NCI-H748 (cell line): ENCODE measurements around the gene CPOX.

Experiments
- DNase-seq: peaks from one replicate; lab custom pipeline; 2025; ENCODE audit not compliant: unreplicated experiment; lab: John Stamatoyannopoulos, UW

Gene CPOX

DNA sequence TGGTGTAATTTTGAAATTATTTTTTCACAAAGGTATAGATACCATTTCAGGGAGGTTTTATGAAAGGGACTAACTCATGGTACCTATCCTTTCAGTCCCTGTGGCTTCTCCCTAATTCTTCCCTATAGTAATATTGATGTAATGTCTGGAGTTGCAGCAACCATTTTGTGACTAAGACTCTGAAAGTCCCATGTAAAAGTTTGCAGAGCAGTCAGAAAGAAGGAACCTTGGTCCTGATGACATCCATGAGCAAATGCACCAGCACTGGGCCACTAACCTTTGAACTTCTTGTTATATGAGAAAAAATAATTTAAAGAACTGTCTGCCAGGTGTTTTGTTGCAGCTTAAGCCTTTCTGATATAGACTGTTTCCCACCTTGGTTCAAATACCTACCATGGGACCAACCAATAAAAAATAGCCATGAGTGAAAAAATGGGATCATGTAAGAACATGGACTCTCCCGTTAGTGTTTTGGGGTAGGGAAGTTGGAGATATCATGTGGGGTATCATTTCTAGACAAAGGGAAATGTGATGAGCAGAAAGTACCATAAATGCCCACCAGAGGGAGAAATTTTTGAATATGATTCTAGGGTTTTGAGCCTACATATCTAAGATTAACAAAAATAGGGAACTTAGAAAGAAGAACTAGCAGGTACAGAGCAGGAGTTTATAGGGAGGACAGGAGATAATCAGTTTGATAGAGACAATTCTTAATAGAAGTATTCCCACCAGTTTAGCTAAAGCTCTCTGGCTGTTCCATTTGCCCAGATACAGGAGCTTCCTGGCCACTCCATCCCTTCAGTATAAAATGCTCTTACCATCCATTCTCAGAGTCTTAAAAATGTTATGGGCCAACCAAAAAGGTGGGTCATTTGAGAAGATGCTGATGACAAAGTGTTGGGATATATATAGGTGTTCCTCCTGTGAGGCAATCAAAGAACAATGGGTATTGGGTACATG, 3.4 kb upstream of the CPOX start:
- DNase-seq = peak; percentile 25

DNA sequence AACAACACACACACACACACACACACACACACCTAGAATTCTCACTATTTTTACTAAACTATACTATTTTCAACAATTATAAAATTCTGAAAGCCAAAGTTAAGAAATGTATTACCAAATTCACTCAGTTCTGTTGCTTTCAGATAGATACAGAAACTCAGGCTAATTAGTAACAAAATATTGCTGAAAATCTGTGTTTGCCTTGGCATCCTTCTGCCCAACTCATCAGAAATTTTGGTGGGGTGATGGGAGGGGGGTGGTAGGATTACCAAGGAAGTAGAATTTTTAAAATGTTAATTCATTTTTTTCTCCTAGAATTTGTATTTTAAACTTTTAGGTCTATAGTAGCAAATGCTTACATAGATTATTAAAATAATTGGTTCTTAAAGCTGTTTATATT, 2.7 kb upstream of the CPOX start:
- DNase-seq = no peak

DNA sequence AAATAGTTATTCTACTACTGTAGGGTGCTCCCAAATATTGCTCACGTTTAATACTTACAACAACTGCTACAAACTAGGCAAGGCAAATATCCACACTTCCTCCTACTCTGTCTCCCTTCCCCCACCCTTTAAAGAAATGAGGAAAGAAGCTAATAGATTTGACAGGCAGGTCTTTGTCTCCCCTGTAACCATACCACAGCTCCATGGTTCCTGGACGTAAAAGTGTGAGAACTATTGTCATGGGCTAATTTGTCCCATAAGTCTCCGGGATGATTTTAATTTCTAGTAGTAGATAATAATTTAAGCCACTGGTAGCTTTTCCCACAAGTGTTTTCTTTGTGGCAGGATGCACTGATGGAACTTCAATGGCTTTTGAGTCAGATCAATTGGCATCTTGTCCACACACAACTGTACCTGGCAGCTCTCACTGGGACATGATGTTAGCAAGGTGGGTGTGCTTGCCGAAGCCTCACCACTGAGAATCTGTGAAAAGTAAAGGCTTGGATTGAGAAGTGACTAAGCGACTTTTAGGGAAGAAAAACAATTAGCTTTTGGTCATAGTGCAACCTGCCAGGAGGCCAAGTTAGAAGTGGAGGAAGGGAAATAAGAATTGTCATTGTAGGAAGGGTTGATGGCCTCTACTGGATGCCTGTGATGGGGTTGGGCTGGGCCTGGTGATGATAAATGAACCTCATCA, 1.4 kb upstream of the CPOX start:
- DNase-seq = no peak

DNA sequence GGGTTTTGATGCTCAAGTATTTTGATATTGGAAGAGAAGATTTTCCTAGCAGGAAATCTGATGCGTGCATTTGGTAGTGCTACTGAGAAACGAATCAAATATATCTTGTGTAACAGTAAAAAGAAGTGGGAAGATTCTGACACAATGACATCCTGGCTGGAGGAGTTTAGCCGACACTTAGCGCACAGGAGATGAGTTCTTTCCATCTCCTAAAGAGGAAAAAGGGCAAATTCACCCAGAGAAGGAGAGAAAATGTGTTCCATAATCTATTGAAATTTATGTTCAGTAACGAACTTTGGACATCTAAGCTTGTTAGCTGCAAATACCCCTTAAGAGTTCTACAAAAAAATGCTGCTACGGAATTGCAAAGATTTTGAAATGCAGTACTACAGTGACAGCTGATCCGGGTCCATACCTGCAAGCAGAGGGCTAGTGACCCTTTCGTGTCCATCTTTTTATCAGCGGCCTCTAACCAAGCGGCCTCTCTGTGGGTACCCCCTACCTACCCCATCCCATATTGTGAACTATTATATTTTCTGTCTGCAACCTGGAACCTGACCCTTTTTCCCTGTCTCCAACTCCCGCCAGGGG, 971 bp downstream of the CPOX start:
- no peak for DNase-seq

DNA sequence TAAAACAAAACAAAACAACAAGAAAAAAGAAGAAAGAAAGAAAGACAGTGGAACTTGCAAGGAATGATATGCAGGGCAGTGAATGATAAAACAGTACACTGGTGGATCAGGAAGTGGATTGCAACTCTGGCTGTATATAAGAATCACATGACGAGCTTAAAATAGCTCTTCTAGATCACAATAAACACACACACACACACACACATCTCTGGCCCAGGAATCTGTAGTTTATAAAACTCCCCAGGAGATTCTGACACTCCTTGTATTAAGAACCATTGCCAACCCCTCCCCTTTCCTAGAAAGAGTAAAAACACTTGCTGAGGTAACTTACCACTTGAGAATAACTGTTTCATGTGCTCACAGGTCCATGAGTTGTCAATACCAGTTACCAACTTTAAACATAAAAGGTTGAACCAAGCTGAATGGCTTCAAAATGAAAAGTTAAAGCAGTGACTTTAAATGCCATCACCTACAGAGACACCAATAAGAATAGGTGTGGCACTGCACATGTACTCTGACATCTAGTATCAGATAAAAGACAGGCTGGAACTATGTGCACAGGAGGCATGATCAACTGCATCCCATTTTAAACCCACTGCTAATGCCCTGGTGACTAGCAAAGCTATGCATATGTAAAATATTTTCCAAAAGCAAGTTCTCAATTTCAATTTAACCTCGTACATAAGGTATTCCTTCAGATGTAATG, 3.9 kb downstream of the CPOX start:
- no peak for DNase-seq

DNA sequence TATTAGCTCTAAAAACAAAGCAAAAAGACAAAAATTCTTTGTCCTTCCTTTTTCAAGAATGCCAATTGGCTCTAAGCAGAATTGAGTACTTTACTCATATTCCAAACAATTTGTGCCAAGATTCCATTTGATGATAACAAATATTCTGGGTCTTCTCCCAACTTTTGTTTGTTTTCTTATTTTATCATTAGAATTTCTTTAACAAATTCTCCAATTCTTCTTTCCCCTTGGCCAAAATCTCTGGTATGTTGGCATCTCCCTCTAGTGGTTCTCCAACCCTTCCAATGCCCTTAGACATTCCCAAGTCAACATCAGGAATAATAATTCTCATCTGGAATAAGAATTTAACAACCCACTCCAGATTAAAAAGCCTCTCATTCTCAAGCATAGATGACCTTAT, 5.3 kb downstream of the CPOX start:
- DNase-seq = no peak

DNA sequence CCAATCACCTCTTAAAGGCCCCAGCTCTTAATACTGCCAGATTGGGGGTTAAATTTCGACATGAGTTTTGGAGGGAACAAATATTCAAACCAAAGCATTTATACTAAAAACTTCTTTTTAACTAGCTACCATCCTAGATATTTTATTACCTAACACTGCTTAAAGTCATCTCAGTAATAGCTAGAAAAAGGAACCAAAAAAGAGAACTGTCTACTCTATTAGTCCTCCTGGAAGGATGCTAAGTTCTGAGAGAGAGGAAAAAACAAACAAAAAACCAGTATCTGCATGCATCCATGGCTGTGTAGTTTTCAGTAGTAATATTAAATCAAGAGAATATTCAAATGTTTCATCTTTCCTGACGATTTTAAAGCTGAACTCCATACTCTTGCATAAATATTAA, 5.8 kb downstream of the CPOX start:
- no peak for DNase-seq

DNA sequence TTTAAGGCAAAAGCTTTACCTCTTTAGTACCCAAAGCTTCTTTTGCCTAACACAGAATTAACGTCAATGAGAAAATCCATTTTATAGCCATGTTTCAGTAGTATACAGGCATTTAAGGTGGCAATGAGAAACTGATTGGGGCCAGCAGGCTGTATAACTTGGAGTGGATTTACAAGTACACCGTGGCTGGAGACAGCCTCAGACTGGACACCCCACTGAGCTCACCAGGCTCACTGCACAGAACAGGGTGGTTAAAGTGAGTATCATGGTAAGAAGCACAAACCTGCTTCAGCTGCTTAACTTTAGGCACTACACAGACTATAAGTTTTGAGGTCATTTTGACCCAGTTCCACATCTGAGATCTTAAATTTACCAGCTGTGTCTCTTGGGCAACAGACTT, 8.9 kb downstream of the CPOX start:
- DNase-seq = no peak

DNA sequence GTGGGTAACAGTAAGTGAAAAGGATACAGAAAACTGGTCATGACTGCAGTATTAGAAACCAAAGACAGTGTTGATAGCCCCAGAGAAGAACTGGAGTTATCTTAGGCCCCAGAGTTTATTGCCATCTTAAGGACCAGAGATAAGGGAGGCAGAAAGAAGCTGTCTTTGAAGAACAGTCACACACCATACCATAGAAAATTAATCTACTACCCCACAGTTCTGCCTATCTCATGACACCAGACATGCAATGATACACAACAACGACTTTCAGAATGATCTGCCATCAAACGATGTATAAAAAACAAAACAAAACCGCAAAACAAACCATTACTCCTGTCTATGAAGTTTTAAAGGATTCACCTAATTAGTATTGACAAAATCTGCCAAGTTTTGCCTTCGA, 9.6 kb downstream of the CPOX start:
- no peak for DNase-seq

DNA sequence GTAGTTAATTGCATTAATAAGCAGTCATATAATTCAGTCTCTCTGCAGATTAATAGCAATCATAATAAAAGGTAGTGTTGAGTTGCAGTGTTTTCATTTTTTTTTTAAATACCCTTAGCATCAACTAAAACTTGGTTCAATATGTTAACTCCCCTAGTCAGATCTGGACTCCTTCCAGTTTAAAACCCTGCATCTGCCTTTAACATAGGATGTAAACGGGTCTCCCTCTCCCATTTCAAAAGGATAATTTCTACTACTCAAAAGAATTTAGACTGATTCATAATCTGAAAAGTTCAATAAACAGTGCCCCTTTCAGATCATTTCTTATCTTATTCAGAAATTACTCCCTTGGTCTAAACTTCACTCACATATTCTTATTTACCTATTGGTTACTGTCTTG, 11.4 kb downstream of the CPOX start:
- no peak for DNase-seq

DNA sequence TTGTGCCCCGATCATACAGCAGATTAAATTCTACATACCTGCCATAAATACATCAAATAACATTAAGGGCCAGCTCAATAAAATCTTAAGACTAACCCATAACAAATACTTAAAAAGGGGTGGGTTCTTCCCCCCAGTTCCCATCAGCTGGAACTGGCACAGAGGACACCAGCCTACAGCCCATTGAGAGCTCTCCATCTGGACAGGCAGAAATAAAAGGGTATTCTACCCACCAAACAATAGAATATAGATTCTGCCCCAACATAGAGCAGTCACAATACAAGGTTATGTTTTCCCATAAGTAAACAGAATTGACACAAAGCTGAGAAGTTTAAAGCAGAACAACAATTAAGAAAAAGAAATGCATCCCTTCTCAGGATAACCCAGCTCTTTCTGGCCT, 11.9 kb downstream of the CPOX start:
- no peak for DNase-seq

DNA sequence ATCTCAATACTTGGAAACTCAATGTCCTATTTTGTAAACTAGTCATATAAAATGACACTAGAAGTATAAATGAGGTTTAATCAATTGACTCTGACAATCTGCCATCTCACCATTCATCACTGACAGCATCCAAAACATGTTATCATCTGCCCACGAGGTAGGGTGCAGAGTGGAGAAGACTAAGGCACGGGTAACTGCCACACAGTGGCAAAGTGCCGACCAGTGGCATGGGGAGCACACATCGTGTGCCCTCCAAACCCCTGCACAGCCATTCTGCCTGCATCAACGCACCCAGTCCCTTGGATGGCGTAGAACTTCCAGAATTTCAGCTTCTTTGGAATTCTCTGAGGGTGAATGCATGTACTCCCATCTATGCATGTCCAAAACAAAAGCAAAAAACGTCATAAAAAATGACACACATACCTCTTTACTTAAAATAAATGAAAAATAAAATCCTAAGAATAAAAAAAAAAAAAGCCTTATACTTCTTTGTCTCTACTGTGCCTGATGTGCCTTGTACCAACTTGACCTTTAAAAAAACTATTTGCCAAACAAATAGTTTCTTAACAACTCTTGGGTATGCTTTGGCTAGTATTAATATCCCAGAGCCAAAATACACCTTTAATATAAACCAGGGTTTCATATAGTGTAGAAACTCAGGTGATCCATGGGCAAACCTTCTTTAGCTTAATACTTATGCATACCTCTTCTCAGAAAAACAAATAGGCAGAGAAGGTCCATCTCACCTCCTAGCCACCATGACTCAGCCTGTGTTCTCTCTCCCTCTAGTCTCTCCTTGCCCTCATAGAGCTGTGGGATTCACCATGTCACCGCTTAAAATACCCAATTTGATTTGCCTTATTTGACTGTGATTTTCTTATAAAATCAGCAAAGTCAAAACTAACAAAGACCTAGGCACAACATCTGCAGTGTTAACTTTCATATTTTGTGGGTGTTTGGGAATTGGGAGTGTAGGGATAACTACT, 12.7 kb downstream of the CPOX start:
- no peak for DNase-seq

DNA sequence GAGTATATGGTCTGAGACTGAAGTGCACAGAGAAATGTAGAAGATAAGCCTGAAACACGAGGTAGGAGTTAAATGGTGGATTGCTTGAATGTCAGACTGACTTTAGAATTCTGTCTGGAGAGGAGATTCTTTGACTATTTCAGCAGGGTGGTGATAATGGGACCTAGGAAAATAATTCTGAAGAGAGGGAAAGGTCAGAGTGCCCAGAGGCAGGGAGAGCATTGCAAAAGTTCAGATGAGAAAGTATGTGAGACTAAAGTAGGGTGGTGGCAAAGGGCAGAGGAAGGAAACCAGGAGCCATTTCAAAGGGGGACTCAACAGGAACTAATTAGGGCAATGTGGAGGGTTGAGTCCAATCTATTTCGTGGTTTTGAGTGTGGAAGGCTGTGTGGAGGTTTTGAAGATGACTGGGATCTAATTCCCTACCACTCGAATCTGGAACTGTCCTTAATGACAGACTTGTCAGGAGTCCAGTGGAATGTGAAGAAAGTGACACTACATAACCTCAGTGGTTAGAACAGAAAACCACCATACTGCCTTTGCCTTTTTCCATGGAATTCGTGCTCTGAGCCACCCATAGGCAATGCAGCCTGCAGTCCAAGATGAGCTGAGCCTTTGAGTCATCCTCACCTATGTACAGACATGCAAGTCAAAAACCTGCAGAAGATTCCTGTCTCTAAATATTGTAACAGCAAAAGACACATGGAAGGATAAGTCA, 16.1 kb downstream of the CPOX start:
- no peak for DNase-seq

DNA sequence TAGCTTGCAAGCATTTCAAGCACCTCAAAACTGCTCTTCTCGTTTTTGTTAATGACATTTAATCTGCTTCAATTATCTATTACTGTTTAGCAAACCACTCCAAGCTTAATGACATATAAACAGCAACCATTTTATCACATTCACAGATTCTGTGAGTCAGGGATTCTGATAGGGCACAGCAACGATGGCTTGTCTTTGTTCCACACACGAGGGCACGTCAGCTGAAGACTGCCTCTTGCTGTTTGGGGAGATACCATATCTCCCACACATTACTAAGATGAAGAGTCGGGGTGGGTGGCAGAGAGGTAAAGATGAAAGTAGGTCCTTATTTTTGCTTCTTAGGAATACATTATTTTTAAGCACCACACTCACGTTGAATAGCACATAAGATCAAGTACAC, 19.3 kb downstream of the CPOX start:
- peak; percentile 53 for DNase-seq

DNA sequence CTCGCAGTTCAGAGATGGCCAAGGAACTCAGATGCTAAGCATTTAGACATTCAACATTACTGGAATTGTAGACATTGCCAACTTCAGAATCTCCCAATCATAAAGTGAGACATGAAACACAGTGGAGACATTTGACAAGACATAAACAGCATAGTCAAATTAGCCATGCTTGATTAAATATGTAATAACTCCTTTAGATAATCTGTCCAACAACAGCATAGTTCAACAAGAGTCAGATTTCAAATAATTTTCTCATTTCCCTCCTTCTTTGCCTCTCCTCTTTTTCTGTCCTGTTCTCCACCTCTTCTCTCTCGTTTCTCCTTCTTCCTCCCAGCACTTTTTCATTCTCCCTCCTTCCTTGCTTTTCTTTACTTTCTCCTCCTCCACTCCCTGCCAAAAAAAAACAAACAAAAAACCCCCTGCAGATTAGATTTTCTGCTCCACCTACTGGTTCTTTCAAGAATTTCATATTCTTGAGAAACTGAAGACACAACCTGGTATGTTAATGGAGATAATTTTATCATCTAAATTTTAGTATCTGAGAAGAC, 20.2 kb downstream of the CPOX start:
- no peak for DNase-seq

DNA sequence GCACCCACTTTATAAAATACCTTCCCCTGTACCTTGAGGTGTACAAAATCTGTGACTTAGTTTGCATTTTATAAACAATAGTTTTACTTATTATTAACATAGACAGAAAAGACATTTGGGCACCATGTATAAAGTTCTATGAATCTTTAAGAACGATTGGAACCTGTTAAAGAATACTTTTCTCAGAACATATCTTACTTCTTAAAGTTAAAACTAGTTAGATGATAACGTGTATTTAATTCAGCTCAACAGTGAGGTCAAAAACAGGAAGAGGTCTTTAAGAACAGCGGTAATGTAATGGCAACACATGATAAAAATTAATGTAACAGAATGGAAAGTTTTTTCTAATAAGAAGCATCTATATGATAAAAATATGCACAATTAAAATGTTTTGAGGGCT, 25.0 kb downstream of the CPOX start:
- no peak for DNase-seq

DNA sequence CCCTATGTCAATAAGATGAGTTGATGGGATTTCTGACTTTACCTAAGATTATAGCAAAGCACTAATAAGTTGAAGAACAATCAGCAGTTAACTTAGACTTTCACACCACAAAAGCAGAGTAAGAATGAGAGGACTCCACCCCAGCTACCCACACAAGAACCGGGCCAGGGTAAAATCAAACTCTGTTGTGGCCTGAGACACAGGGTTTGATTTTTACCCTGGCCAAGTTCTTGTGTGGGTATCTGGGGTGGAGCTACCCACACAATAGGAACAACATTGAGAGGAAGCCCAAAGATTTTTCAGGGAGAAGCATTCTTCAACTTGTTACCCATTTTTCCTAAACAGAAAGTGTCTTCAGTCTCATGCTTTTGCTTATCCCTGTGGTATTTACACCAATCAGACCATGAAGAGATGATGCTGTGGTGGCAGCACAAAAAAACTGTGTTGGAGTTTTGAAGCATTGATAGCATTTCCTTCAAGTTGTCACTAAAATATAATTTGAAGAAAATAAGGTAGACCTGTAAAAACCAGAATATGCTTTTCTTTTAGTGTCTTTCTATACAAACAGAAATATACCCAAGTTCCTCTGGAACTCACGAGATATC, 25.6 kb downstream of the CPOX start:
- DNase-seq = no peak

DNA sequence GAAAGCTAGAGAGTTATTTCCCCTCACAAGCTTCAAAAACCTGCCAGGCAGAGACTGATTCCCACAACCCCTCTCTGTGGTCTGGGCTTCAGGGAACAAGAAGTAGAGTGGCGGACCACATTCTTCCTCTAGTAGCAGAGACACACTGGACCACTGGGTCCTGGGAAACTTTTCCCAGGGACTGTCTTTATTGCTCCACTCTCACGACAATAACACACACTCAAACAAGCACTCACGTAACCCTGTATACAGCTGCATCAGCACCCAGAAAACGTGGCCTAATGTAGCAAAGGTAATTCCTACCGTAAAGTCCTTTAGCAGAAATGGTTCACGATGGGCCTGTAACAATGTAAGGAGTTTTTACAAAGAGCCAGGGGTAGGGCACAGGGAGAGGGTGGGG, 27.6 kb downstream of the CPOX start:
- DNase-seq = no peak

DNA sequence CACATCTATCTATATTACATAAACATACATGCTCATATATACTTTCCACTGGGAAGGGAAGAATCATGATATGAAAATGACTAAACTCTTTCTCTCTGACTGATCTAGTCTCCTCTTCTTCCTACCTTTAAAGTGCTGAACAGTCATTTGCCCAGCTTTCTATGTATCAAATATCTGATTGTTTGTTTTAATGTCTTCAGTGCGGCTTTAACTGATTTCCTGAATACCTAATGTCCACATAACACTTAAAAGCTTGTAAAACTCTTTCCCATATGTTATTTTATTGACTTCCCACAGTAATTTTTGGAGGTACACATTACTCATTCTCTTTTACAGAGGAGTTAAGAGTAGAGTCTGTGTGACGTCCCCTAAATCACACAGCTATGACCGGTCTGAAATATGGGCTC, 28.2 kb downstream of the CPOX start:
- DNase-seq = no peak
